Thyroid gland (tissue), 4 donors: ENCODE measurements around the gene PADI6.

Experiments used
- CTCF ChIP-seq, 6 experiments: fragments of 200-600 bp in 3 of 6; fragments of 450-650 bp in 3 of 6; sonication (generic) in 3 of 6; IDR thresholded peaks; one replicate each; pipeline ENCODE4 v1.5.1; 2016 to 2019; ENCODE audit warnings: antibody characterized with exemption in 6 of 6, mild to moderate bottlenecking in 2 of 6, inconsistent platforms in 1 of 6, moderate library complexity in 1 of 6
- POLR2A ChIP-seq, 2 donors: fragments of 450-650 bp; IDR thresholded peaks; one replicate each; pipeline ENCODE4 v1.6.1; 2017; ENCODE audit warnings: antibody characterized with exemption in 2 of 2, mild to moderate bottlenecking in 2 of 2, moderate library complexity in 1 of 2

GRCh38 chr1:17381161-17381560 lies 9.2 kb downstream of the PADI6 start:
- TF ChIP-seq CTCF (IDR thresholded peaks at IDR 0.05) (no peak), POLR2A (IDR thresholded peaks at IDR 0.05) (no peak)
